Osteoblast (primary cell): Measurements from ENCODE around the gene SCGB1D2. TPM values are rescaled to one million over a fixed set of nuclear protein-coding genes. Genes with fewer than 3 reads are reported as not detected.

Source experiments
- DNase-seq: peaks from one replicate; pipeline ENCODE4 v3.0.0; 2011; ENCODE audit warnings: low spot score, mixed read lengths; ENCODE audit not compliant: insufficient read length; ENCODE audit errors: missing footprints
- H2AFZ ChIP-seq: 2 replicates; pipeline ENCODE4 v1.6.0; 2011; ENCODE audit warnings: mild to moderate bottlenecking, low read length
- H3K27ac ChIP-seq: 2 replicates; pipeline ENCODE4 v1.5.1; 2011; ENCODE audit warnings: mild to moderate bottlenecking, low read depth, low read length, moderate library complexity
- H3K27me3 ChIP-seq: 2 replicates; pipeline ENCODE4 v1.6.0; 2012; ENCODE audit warnings: mild to moderate bottlenecking, control low read depth, inconsistent platforms, low read length, moderate library complexity; ENCODE audit not compliant: insufficient read depth
- H3K36me3 ChIP-seq: 2 replicates; pipeline ENCODE4 v1.5.1; 2011; ENCODE audit warnings: mild to moderate bottlenecking, low read length, control low read depth, moderate library complexity; ENCODE audit not compliant: insufficient read depth
- H3K4me1 ChIP-seq: 2 replicates; pipeline ENCODE4 v1.5.1; 2011; ENCODE audit warnings: mild to moderate bottlenecking, low read length, control low read depth, moderate library complexity; ENCODE audit not compliant: insufficient read depth
- H3K4me2 ChIP-seq: 2 replicates; pipeline ENCODE4 v1.6.0; 2011; ENCODE audit warnings: mild to moderate bottlenecking, low read length; ENCODE audit not compliant: insufficient read depth
- H3K4me3 ChIP-seq: fragments of 200-600 bp; sonication (generic); 3 replicates; pipeline ENCODE4 v1.5.1; 2012; ENCODE audit warnings: mild to moderate bottlenecking, low read length, inconsistent platforms; ENCODE audit not compliant: insufficient read depth
- H3K79me2 ChIP-seq: 2 replicates; pipeline ENCODE4 v1.6.0; 2012; ENCODE audit warnings: mild to moderate bottlenecking, low read length, control low read depth, inconsistent platforms; ENCODE audit not compliant: insufficient read depth
- H3K9me3 ChIP-seq: 2 replicates; pipeline ENCODE4 v1.5.1; 2011; ENCODE audit warnings: low read depth, low read length, control low read depth
- H4K20me1 ChIP-seq: 2 replicates; pipeline ENCODE4 v1.6.0; 2012; ENCODE audit warnings: mild to moderate bottlenecking, low read length, control low read depth; ENCODE audit not compliant: insufficient read depth
- total RNA-seq: library from RNA; depleted of rRNA; stranded (reverse); fragments of >200 nt; gene quantifications from 2 replicates; pipeline ENCODE4 v1.2.3, GENCODE V29; 2012
- TF ChIP-seq, protein P1 (sequence below): IDR thresholded peaks from 2 replicates; pipeline ENCODE4 v1.5.1; 2011; ENCODE audit warnings: mild to moderate bottlenecking, low read depth, low read length, moderate library complexity; ENCODE audit errors: extremely low read depth

Gene SCGB1D2
- total RNA-seq, 1 donor = not detected

DNA sequence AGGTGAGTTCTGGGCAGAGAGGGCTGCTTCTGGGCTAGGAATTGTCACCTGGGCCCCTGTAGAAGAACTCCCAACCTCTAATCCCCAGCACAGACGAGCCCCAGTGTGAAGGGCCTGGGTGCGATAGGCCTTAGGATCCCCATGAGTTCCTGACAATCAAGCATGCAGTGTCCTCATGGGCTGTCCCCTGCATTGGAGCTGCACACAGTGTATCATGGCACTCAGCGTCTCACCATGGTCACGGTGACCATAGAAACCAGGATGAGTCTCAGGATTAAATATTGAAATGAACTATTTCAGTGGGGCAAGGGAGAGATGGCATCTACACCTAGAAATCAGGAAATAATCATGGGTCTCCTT lies 33.3 kb upstream of the SCGB1D2 start:
- Histone ChIP-seq H3K9me3 (no peaks in the 10 kb centered on the region), H4K20me1 (no peaks in the 10 kb centered on the region), H3K4me2 (no peak overlapping the region), H3K79me2 (no peaks in the 10 kb centered on the region), H3K27me3 (peaks cover 5% of the 10 kb centered on the region), H3K27ac (no peak overlapping the region), H3K4me3 (no peak overlapping the region), H3K4me1 (no peaks in the 10 kb centered on the region), H2AFZ (no peak overlapping the region), H3K36me3 (no peaks in the 10 kb centered on the region)
- DNase-seq = peak; percentile 19
- TF ChIP-seq, protein P1, sequence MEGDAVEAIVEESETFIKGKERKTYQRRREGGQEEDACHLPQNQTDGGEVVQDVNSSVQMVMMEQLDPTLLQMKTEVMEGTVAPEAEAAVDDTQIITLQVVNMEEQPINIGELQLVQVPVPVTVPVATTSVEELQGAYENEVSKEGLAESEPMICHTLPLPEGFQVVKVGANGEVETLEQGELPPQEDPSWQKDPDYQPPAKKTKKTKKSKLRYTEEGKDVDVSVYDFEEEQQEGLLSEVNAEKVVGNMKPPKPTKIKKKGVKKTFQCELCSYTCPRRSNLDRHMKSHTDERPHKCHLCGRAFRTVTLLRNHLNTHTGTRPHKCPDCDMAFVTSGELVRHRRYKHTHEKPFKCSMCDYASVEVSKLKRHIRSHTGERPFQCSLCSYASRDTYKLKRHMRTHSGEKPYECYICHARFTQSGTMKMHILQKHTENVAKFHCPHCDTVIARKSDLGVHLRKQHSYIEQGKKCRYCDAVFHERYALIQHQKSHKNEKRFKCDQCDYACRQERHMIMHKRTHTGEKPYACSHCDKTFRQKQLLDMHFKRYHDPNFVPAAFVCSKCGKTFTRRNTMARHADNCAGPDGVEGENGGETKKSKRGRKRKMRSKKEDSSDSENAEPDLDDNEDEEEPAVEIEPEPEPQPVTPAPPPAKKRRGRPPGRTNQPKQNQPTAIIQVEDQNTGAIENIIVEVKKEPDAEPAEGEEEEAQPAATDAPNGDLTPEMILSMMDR = no peak

DNA sequence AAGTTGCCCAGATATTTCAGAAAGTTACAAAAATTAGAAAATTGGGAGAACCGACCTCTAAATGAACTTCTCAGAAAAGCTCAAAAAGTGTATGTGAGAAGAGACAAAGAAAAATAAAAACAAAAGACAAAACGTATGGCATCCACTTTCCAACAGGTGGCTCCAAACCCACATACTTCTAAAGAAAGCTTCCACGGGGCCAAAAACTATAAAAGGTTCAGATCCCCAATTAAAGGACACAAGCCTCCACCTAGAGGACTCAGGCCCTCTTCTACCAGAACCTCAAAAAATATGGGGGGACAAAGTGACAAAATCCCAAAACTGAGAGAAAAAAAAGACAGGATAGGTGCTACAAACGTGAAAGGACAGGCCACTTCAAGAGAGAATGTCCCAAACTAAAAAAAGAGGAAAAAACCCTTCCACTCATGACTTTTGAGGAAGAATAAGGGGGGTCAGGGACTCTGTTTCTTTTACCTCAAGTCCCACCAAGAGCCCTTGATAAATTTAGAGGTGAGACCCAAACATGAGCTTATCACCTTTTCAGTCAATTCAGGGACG lies 24.8 kb upstream of the SCGB1D2 start:
- no peak overlapping the region for H3K4me3 ChIP-seq
- H3K4me1 ChIP-seq = no peaks in the 10 kb centered on the region
- H3K4me2 ChIP-seq = no peak overlapping the region
- no peak overlapping the region for H3K27ac ChIP-seq
- no peaks in the 10 kb centered on the region for H3K27me3 ChIP-seq
- no peaks in the 10 kb centered on the region for H4K20me1 ChIP-seq
- TF ChIP-seq, protein P1 = peak; percentile 57
- H3K79me2 ChIP-seq = no peaks in the 10 kb centered on the region
- peak; percentile 45 for DNase-seq
- no peak overlapping the region for H2AFZ ChIP-seq
- no peaks in the 10 kb centered on the region for H3K36me3 ChIP-seq
- peaks cover 4% of the 10 kb centered on the region for H3K9me3 ChIP-seq

DNA sequence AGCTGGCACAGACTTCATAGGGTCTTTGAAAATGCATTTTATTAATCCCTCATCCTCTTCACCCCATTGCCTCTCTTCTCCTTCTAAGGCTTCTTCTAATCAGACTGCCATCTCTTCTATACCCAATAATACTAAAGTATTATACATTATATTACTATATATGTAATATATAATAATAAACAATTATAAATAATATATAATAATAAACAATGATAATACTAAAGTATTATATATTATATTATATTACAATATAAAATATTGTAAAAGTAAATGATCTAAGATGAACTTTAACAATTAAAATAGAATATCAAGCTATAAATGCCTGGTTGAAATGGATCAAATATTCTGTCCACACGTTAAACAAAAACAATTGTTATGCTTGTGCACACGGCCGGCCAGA lies 20.5 kb upstream of the SCGB1D2 start:
- no peak overlapping the region for H3K4me3 ChIP-seq
- H3K79me2 ChIP-seq = no peaks in the 10 kb centered on the region
- H3K27ac ChIP-seq = no peak overlapping the region
- H3K4me1 ChIP-seq = no peaks in the 10 kb centered on the region
- TF ChIP-seq, protein P1 = no peak
- H3K4me2 ChIP-seq = no peak overlapping the region
- no peaks in the 10 kb centered on the region for H4K20me1 ChIP-seq
- no peak for DNase-seq
- peaks cover 11% of the 10 kb centered on the region for H3K9me3 ChIP-seq
- no peaks in the 10 kb centered on the region for H3K27me3 ChIP-seq
- no peak overlapping the region for H2AFZ ChIP-seq
- no peaks in the 10 kb centered on the region for H3K36me3 ChIP-seq

DNA sequence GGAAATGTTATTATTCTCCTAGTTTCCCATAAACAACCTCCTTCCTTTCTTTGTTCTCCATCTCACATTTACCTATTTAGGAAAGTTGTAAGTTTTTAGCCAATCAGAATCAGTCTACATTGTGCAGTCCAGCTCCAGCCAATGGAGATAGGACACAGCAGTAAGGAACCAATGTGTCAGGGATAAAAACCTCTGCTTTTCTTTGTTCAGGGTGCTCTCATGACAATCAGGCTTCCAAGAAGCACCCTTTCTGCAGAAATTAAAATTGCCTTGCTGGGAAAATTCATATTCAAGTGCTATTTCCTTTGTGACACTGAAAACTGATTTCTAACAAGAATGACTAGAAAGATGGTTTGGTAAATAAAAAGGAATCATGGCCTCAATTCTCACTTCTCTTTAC lies 18.9 kb upstream of the SCGB1D2 start:
- Histone ChIP-seq H2AFZ (no peak overlapping the region), H3K4me2 (no peak overlapping the region), H4K20me1 (no peaks in the 10 kb centered on the region), H3K27ac (no peak overlapping the region), H3K9me3 (peaks cover 11% of the 10 kb centered on the region), H3K36me3 (no peaks in the 10 kb centered on the region), H3K4me1 (no peaks in the 10 kb centered on the region), H3K79me2 (no peaks in the 10 kb centered on the region), H3K4me3 (no peak overlapping the region), H3K27me3 (no peaks in the 10 kb centered on the region)
- TF ChIP-seq, protein P1 = no peak
- no peak for DNase-seq
